Panc1 (cell line): ENCODE data around the gene GPR137.

Experiments
- POLR2AphosphoS5 ChIP-seq: IDR thresholded peaks from 2 replicates; pipeline ENCODE4 v1.6.1; 2012; ENCODE audit warnings: mild to moderate bottlenecking, low read depth, low read length, moderate library complexity
- REST ChIP-seq, 2 experiments: IDR thresholded peaks; 2 replicates each; pipeline ENCODE4 v1.6.1; 2011 to 2012; ENCODE audit warnings: low read depth in 2 of 2, control low read depth in 1 of 2, low read length in 1 of 2, mild to moderate bottlenecking in 1 of 2, moderate library complexity in 1 of 2; ENCODE audit not compliant: insufficient read depth in 1 of 2
- SIN3A ChIP-seq: IDR thresholded peaks from 2 replicates; pipeline ENCODE4 v1.6.1; 2012; ENCODE audit warnings: low read depth, mild to moderate bottlenecking, low read length, moderate library complexity, borderline replicate concordance; ENCODE audit not compliant: insufficient read depth
- TCF7L2 ChIP-seq: IDR thresholded peaks from 2 replicates; pipeline ENCODE4 v1.6.1; 2011; ENCODE audit warnings: mild to moderate bottlenecking, low read depth, low read length, inconsistent platforms
- TF ChIP-seq, protein P1 (sequence below): fragments of 450-650 bp; IDR thresholded peaks from 2 replicates; pipeline ENCODE4 v1.5.1; 2017; ENCODE audit warnings: mild to moderate bottlenecking

- TF ChIP-seq, protein P1, sequence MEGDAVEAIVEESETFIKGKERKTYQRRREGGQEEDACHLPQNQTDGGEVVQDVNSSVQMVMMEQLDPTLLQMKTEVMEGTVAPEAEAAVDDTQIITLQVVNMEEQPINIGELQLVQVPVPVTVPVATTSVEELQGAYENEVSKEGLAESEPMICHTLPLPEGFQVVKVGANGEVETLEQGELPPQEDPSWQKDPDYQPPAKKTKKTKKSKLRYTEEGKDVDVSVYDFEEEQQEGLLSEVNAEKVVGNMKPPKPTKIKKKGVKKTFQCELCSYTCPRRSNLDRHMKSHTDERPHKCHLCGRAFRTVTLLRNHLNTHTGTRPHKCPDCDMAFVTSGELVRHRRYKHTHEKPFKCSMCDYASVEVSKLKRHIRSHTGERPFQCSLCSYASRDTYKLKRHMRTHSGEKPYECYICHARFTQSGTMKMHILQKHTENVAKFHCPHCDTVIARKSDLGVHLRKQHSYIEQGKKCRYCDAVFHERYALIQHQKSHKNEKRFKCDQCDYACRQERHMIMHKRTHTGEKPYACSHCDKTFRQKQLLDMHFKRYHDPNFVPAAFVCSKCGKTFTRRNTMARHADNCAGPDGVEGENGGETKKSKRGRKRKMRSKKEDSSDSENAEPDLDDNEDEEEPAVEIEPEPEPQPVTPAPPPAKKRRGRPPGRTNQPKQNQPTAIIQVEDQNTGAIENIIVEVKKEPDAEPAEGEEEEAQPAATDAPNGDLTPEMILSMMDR: no peak
- TF ChIP-seq TCF7L2: peak; percentile 48; the same call in 1 of the 2 replicates
- peak; percentile 84 for TF ChIP-seq POLR2AphosphoS5
- peak; percentile 83; the same call in 1 of the 2 replicates for TF ChIP-seq SIN3A
- TF ChIP-seq REST (IDR thresholded peaks at IDR 0.05; ENCODE audit: insufficient read depth in 1 of 2, low read depth in 2 of 2, low read length in 1 of 2): no peak
These were observed 45.0 kb upstream of the GPR137 start, which contains the start of gene FKBP2 for GRCh38 chr11:64240435-64241240.
